T-cell (primary cell): ENCODE data around the gene F9. TPM values are rescaled to one million over a fixed set of nuclear protein-coding genes. Genes with fewer than 3 reads are reported as not detected.
"Not testable (repeated sequence)": the region's sequence is repeated elsewhere in the genome, so short reads cannot be mapped to it uniquely, and the experiment has no call there.

Source experiments
- ATAC-seq, 4 experiments: fragments of 200-7000 bp in 3 of 4; fragments of 150-1000 bp in 1 of 4; cut with Tn5 transposase; replicated peaks in 1 of 4; 1 replicate in 3 of 4; 2 replicates in 1 of 4; pipeline ENCODE4 v1.10.0; 2021; ENCODE audit warnings: moderate library complexity in 3 of 4, mild to moderate bottlenecking in 2 of 4, moderate number of reproducible peaks in 1 of 4
- CTCF ChIA-PET, 2 donors: fragments of 300-600 bp; sonication (Branson Sonifier 250); formaldehyde crosslinking; loops; one replicate each; lab custom pipeline; 2022; ENCODE audit warnings: antibody characterized with exemption in 2 of 2; lab: Charles Lee
- POLR2A ChIA-PET, 2 donors: fragments of 300-600 bp; sonication (Branson Sonifier 250); formaldehyde crosslinking; loops; one replicate each; lab custom pipeline; 2022; ENCODE audit warnings: antibody characterized with exemption in 2 of 2; lab: Charles Lee
- DNase-seq, 35 experiments: peaks; one replicate each; pipeline versions ENCODE4 v3.0.0 to v3.0.0-alpha.2; 2013 to 2023
- H3K27ac ChIP-seq: one replicate; pipeline ENCODE4 v1.5.1; 2013; ENCODE audit warnings: low read length
- H3K27me3 ChIP-seq, 2 experiments: replicated peaks in 1 of 2; 1 replicate in 1 of 2; 2 replicates in 1 of 2; pipeline versions ENCODE4 v1.6.1 to v1.7.0; 2013; ENCODE audit warnings: low read length in 1 of 2, mixed read lengths in 1 of 2; ENCODE audit not compliant: control insufficient read depth in 2 of 2, insufficient read depth in 2 of 2; ENCODE audit errors: extremely low read depth in 1 of 2
- H3K36me3 ChIP-seq, 2 donors: 1 replicate in 1 of 2; 2 replicates in 1 of 2; pipeline versions ENCODE4 v1.6.1 to v1.7.0; 2013; ENCODE audit warnings: low read length in 1 of 2; ENCODE audit not compliant: control insufficient read depth in 2 of 2, insufficient read depth in 1 of 2; ENCODE audit errors: extremely low read depth in 1 of 2
- H3K4me1 ChIP-seq, 2 experiments: 1 replicate in 1 of 2; 2 replicates in 1 of 2; pipeline versions ENCODE4 v1.6.1 to v1.7.0; 2013; ENCODE audit warnings: low read length in 2 of 2, mixed read lengths in 1 of 2; ENCODE audit not compliant: insufficient read depth in 2 of 2, control insufficient read depth in 1 of 2; ENCODE audit errors: extremely low read depth in 1 of 2
- H3K4me3 ChIP-seq, 2 donors: 1 replicate in 1 of 2; 2 replicates in 1 of 2; pipeline versions ENCODE4 v1.5.1 to v1.7.0; 2013; ENCODE audit warnings: mild to moderate bottlenecking in 2 of 2, low read length in 1 of 2, moderate library complexity in 1 of 2; ENCODE audit not compliant: control insufficient read depth in 1 of 2; ENCODE audit errors: extremely low read depth in 1 of 2
- H3K9me3 ChIP-seq: 2 replicates; pipeline ENCODE4 v1.7.0; 2013
- H3K27ac Mint-ChIP-seq, 2 donors: one replicate each; pipeline ENCODE4 v1.8.0; 2020 to 2021; ENCODE audit warnings: mild to moderate bottlenecking in 2 of 2, mixed read lengths in 2 of 2
- H3K27me3 Mint-ChIP-seq, 2 donors: one replicate each; pipeline ENCODE4 v1.8.0; 2021 to 2022; ENCODE audit warnings: mixed read lengths in 2 of 2
- H3K36me3 Mint-ChIP-seq: one replicate; pipeline ENCODE4 v1.8.0; 2021; ENCODE audit warnings: mixed read lengths
- H3K4me1 Mint-ChIP-seq, 3 donors: one replicate each; pipeline ENCODE4 v1.8.0; 2020 to 2022; ENCODE audit warnings: mixed read lengths in 3 of 3, mild to moderate bottlenecking in 1 of 3
- H3K4me3 Mint-ChIP-seq, 3 donors: one replicate each; pipeline ENCODE4 v1.8.0; 2020 to 2022; ENCODE audit warnings: mild to moderate bottlenecking in 3 of 3, mixed read lengths in 3 of 3, moderate library complexity in 3 of 3
- H3K9me3 Mint-ChIP-seq, 3 donors: one replicate each; pipeline ENCODE4 v1.8.0; 2020 to 2022; ENCODE audit warnings: mixed read lengths in 3 of 3
- WGBS: methylation state at CpG from one replicate; pipeline ENCODE4 v1.1.5; 2013; ENCODE audit warnings: missing lambda C conversion rate; ENCODE audit not compliant: insufficient coverage; 5-methylcytosine and 5-hydroxymethylcytosine counted together
- total RNA-seq, 35 experiments: library from RNA in 6 of 35; stranded (reverse) in 6 of 35; fragments of 120-200 nt in 1 of 35; gene quantifications; one replicate each; pipeline versions ENCODE4 v1.2.1 to v1.2.4 and lab custom pipeline; 2013 to 2026

F9 gene
- total RNA-seq, 5 donors from 2014 or later (not counting 1 experiment from before 2014, with no cell fraction given), result 0.10 to 0.25 (median 0.15) TPM; not detected in 2

GRCh38 chrX:139528829-139529228 lies 1.7 kb upstream of the F9 start:
- H3K36me3 ChIP-seq, H3K27ac Mint-ChIP-seq, POLR2A ChIA-PET, H3K9me3 Mint-ChIP-seq, H3K4me3 Mint-ChIP-seq, DNase-seq, H3K27me3 ChIP-seq, H3K36me3 Mint-ChIP-seq, CTCF ChIA-PET, H3K27ac ChIP-seq, H3K4me1 ChIP-seq, H3K9me3 ChIP-seq, ATAC-seq, H3K4me1 Mint-ChIP-seq, H3K4me3 ChIP-seq: not testable (repeated sequence)
- WGBS, result no CpG with 5 or more reads among the region's 3 CpGs
- peaks cover 0 to 13% of the 10 kb centered on the region in 2 donors for H3K27me3 Mint-ChIP-seq

DNA sequence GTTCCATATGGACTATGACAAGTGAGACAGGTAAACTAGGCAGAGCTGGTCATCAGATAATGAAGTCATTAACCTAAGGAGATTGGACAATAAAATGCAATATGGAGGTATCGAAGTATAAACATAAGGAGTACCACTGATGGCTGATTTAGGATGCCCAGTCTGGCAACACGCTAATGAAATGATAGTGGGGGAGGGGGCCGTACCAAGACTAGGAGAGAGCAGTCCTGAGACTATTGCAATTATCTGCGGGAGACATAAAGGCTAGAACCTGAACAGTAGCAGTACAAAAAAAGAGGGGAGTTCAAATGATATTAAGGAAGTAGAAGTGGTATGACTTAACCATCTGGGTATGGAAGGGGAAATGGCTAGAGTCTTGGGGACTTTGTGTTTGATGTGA lies 2.3 kb downstream of the F9 start:
- Histone ChIP-seq H3K27ac (no peak overlapping the region), H3K4me3 (no peak overlapping the region), H3K36me3 (no peaks in the 10 kb centered on the region), H3K4me1 (no peaks in the 10 kb centered on the region), H3K9me3 (no peaks in the 10 kb centered on the region), H3K27me3 (no peaks in the 10 kb centered on the region)
- peaks cover 0 to 15% of the 10 kb centered on the region in 2 donors for H3K27me3 Mint-ChIP-seq
- DNase-seq (no peak), ATAC-seq (no peak)
- no peak overlapping the region for H3K27ac Mint-ChIP-seq
- no peak overlapping the region for H3K4me3 Mint-ChIP-seq
- ChIA-PET POLR2A (no interaction called here), CTCF (no interaction called here)
- 83% methylated on average over 3 of the region's 4 CpGs for WGBS
- no peaks in the 10 kb centered on the region for H3K36me3 Mint-ChIP-seq
- no peaks in the 10 kb centered on the region for H3K9me3 Mint-ChIP-seq
- H3K4me1 Mint-ChIP-seq, result no peaks in the 10 kb centered on the region

DNA sequence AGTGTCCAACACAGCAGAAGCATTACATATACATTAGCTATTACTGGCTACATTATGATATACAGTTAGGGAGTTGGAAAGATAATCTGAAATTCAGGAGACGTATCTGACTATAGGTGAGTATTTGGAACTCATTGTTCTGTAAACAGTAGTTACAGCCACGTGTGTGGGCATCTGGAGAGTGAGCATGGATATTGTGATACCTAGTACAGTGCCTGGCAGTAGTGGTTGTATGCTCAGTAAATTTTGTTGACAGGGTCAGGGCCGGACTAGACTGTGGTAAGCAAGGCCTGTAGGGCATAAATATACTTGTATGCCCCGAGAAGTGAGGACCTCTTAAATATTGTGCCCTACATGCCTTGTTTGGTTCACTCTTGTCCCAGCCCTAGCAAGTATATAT lies 2.9 kb downstream of the F9 start:
- POLR2A ChIA-PET, result no interaction called here

DNA sequence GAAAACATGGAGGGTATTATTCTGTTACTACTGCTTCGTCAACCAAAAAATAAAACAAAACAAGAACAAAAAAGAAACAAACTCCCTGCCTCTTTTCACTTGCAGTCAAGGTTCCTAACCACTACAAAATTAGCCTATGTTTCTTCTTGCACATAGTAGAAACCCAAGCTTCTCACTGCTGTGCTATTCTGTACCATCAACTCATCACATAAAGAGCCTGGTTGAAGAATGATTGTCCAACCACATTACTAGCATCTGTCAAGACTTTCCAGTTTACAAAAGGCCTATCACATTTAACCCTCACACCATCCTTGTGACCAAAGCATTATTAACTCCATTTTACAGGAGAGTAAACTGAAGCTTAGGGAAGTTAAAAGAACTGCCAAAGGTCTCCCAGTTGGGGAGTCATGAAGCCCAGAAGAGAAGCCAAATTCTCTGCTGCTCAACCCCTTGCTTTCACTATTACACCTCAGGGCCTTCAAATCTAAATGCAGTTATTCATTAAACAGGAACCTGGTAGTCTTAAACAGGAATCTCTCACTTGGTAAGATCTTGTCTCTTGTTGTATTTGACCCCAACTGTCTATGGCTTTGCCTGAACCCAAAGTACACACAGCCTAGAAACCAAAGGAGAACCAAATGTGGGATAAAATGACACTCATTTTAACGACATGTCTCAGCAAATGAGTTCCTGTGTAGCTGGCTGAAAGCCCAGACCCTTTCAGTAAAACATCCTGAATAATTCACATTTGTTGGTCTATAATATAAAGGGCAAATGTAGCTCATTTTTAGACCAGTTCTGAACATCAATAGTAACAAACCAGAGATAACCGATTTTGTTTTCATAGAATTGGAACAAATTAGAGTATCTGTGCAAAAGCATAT lies 8.6 kb downstream of the F9 start:
- Mint-ChIP-seq H3K9me3 (no peaks in the 10 kb centered on the region), H3K4me1 (no peaks in the 10 kb centered on the region), H3K36me3 (no peaks in the 10 kb centered on the region), H3K27me3 (peaks cover 0 to 33% of the 10 kb centered on the region in 2 donors), H3K27ac (no peak overlapping the region), H3K4me3 (no peak overlapping the region)
- ATAC-seq, result no peak
- ChIA-PET CTCF (no interaction called here), POLR2A (no interaction called here)
- WGBS, result no CpG with 5 or more reads among the region's 3 CpGs
- Histone ChIP-seq H3K4me3 (no peak overlapping the region), H3K27ac (no peak overlapping the region), H3K36me3 (no peaks in the 10 kb centered on the region), H3K27me3 (no peaks in the 10 kb centered on the region), H3K9me3 (no peaks in the 10 kb centered on the region), H3K4me1 (no peaks in the 10 kb centered on the region)
- no peak for DNase-seq

More for the DNA sequence above, 2.9 kb downstream of the F9 start:
- CTCF ChIA-PET, result no interaction called here
- H3K36me3 ChIP-seq, result no peaks in the 10 kb centered on the region
- H3K27me3 ChIP-seq, result no peaks in the 10 kb centered on the region
- Mint-ChIP-seq H3K9me3 (no peaks in the 10 kb centered on the region), H3K4me3 (no peak overlapping the region), H3K36me3 (no peaks in the 10 kb centered on the region), H3K27ac (no peak overlapping the region), H3K4me1 (no peaks in the 10 kb centered on the region), H3K27me3 (peaks cover 0 to 15% of the 10 kb centered on the region in 2 donors)
- no CpG with 5 or more reads among the region's 4 CpGs for WGBS
- H3K4me1 ChIP-seq, result no peaks in the 10 kb centered on the region
- H3K9me3 ChIP-seq, result no peaks in the 10 kb centered on the region
- H3K27ac ChIP-seq, result no peak overlapping the region
- ATAC-seq (no peak), DNase-seq (no peak)
- no peak overlapping the region for H3K4me3 ChIP-seq

DNA sequence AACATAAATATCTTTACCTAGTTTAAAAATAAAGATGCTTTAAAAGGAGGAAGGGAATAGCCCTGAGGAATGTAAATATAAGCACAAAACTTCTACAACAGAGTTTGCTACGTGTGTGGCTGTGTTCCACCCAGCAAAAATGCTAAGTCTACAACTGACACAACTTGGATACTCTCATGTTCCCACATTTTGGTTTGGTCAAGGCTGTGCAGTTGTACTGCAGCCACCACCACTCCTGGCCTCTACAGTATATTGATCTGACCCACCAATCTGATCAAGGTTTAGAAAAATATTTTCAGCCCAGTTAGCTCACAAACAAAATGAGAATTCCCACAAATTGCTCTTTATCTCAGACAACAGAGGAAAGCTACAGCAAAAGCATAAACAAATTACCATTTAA lies 12.1 kb downstream of the F9 start:
- CTCF ChIA-PET, result no interaction called here
- no CpG with 5 or more reads among the region's 1 CpG for WGBS
- Histone ChIP-seq H3K4me3 (no peak overlapping the region), H3K4me1 (no peaks in the 10 kb centered on the region), H3K36me3 (no peaks in the 10 kb centered on the region), H3K9me3 (no peaks in the 10 kb centered on the region), H3K27me3 (no peaks in the 10 kb centered on the region), H3K27ac (no peak overlapping the region)
- no peak overlapping the region for H3K27ac Mint-ChIP-seq
- DNase-seq (no peak), ATAC-seq (no peak)
- H3K36me3 Mint-ChIP-seq, result no peaks in the 10 kb centered on the region
- H3K27me3 Mint-ChIP-seq, result peaks cover 0 to 33% of the 10 kb centered on the region in 2 donors
- no peak overlapping the region for H3K4me3 Mint-ChIP-seq
- no peaks in the 10 kb centered on the region for H3K4me1 Mint-ChIP-seq
- H3K9me3 Mint-ChIP-seq, result no peaks in the 10 kb centered on the region
- POLR2A ChIA-PET, result no interaction called here

DNA sequence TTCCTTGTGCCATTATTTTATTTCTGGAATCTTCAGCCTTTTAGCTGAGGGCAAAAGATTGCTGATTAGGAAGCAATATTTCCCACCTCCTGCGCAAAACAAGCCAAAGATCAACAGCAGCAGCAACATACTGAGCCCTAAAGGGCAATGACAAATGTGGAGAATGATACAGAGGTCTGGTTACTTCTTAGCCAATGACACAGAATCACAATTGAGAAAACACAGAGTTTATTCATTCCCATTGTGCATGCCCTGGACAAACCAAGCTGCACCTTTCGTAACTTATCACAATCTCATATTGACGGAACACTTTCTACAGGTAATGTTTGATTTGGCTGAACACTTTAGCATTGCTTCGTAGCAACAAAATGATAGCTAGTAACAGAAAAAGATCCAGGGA lies 13.4 kb downstream of the F9 start:
- H3K4me3 ChIP-seq, result no peak overlapping the region
- no peaks in the 10 kb centered on the region for H3K9me3 Mint-ChIP-seq
- ATAC-seq, result no peak
- H3K36me3 ChIP-seq, result no peaks in the 10 kb centered on the region
- peaks cover 0 to 36% of the 10 kb centered on the region in 2 donors for H3K27me3 Mint-ChIP-seq
- no peaks in the 10 kb centered on the region for H3K36me3 Mint-ChIP-seq
- no peaks in the 10 kb centered on the region for H3K9me3 ChIP-seq
- WGBS, result no CpG with 5 or more reads among the region's 4 CpGs
- H3K4me1 ChIP-seq, result no peaks in the 10 kb centered on the region
- H3K27me3 ChIP-seq, result no peaks in the 10 kb centered on the region
- no peak overlapping the region for H3K27ac Mint-ChIP-seq
- DNase-seq, result no peak
- no peak overlapping the region for H3K27ac ChIP-seq
- H3K4me1 Mint-ChIP-seq, result no peaks in the 10 kb centered on the region
- CTCF ChIA-PET, result no interaction called here
- POLR2A ChIA-PET, result no interaction called here
- H3K4me3 Mint-ChIP-seq, result no peak overlapping the region
